H1 (cell line): ENCODE results near the gene APOBEC3F. TPM values are rescaled to one million over a fixed set of nuclear protein-coding genes. Genes with fewer than 3 reads are reported as not detected.

ENCODE experiments used
- CTCF ChIA-PET: fragments of 300-600 bp; sonication (Branson Sonifier 250); formaldehyde crosslinking; loops from one replicate; lab custom pipeline; 2021; ENCODE audit not compliant: partially characterized antibody; lab: Charles Lee
- POLR2A ChIA-PET: fragments of 300-600 bp; sonication (Branson Sonifier 250); formaldehyde crosslinking; loops from one replicate; lab custom pipeline; 2021; ENCODE audit warnings: inconsistent platforms; ENCODE audit not compliant: partially characterized antibody; lab: Charles Lee
- DNase-seq, 2 experiments: peaks; one replicate each; pipeline versions ENCODE4 v3.0.0 to v3.0.0-alpha.2; 2010 to 2022; ENCODE audit warnings: low spot score in 2 of 2, low read depth in 1 of 2, mixed read lengths in 1 of 2
- FAIRE-seq: peaks from 2 replicates; lab custom pipeline; 2011; peaks lifted over from hg19 to GRCh38; lab: Jason Lieb, UNC
- H2AFZ ChIP-seq: 2 replicates; pipeline ENCODE4 v1.8.1; 2012; ENCODE audit warnings: low read length, inconsistent platforms
- H2AK5ac ChIP-seq: 2 replicates; pipeline ENCODE4 v1.6.1; 2013; ENCODE audit warnings: low read depth, low read length
- H2BK120ac ChIP-seq: replicated peaks from 2 replicates; pipeline ENCODE3; 2013; ENCODE audit warnings: low read depth, low read length, inconsistent platforms
- H2BK12ac ChIP-seq: 2 replicates; pipeline ENCODE4 v1.6.1; 2013; ENCODE audit warnings: low read depth, low read length
- H2BK15ac ChIP-seq: 2 replicates; pipeline ENCODE4 v1.6.1; 2013; ENCODE audit warnings: low read length
- H2BK20ac ChIP-seq: 2 replicates; pipeline ENCODE4 v1.6.1; 2013; ENCODE audit warnings: low read length
- H2BK5ac ChIP-seq: 2 replicates; pipeline ENCODE4 v1.6.1; 2013; ENCODE audit warnings: low read depth, low read length
- H3K14ac ChIP-seq: 2 replicates; pipeline ENCODE4 v1.6.1; 2013; ENCODE audit warnings: inconsistent platforms; ENCODE audit not compliant: insufficient read length
- H3K18ac ChIP-seq: 2 replicates; pipeline ENCODE4 v1.6.1; 2013; ENCODE audit warnings: low read length; ENCODE audit errors: extremely low read depth
- H3K23ac ChIP-seq: 2 replicates; pipeline ENCODE4 v1.6.1; 2013; ENCODE audit warnings: inconsistent platforms; ENCODE audit not compliant: insufficient read length
- H3K23me2 ChIP-seq: 2 replicates; pipeline ENCODE4 v1.6.1; 2013; ENCODE audit warnings: low read depth, low read length
- H3K27ac ChIP-seq: 2 replicates; pipeline ENCODE4 v1.6.1; 2011; ENCODE audit warnings: low read depth, low read length, inconsistent platforms
- H3K27me3 ChIP-seq, 4 experiments: replicated peaks in 1 of 4; 1 replicate in 1 of 4; 2 replicates in 3 of 4; pipeline versions ENCODE4 v1.6.1 to v1.8.1; 2011 to 2013; ENCODE audit warnings: low read length in 3 of 4, mild to moderate bottlenecking in 3 of 4, inconsistent platforms in 2 of 4, mixed read lengths in 2 of 4, moderate library complexity in 1 of 4; ENCODE audit not compliant: control insufficient read depth in 3 of 4, insufficient read depth in 3 of 4; ENCODE audit errors: extremely low read depth in 1 of 4
- H3K36me3 ChIP-seq, 4 experiments: 2 replicates each; pipeline versions ENCODE4 v1.6.1 to v1.8.1; 2011 to 2013; ENCODE audit warnings: mild to moderate bottlenecking in 4 of 4, low read length in 3 of 4, moderate library complexity in 2 of 4, control low read depth in 1 of 4, inconsistent platforms in 1 of 4; ENCODE audit not compliant: insufficient read depth in 4 of 4, control insufficient read depth in 2 of 4
- H3K4ac ChIP-seq: replicated peaks from 2 replicates; pipeline ENCODE3; 2013; ENCODE audit warnings: low read length, low read depth, mixed read lengths, inconsistent platforms; ENCODE audit not compliant: insufficient read length
- H3K4me1 ChIP-seq, 4 experiments: replicated peaks in 1 of 4; 1 replicate in 1 of 4; 2 replicates in 3 of 4; pipeline versions ENCODE4 v1.6.1 to v1.8.1; 2011 to 2013; ENCODE audit warnings: low read length in 3 of 4, inconsistent platforms in 2 of 4, mixed read lengths in 1 of 4; ENCODE audit not compliant: insufficient read depth in 4 of 4, control insufficient read depth in 3 of 4
- H3K4me2 ChIP-seq, 2 experiments: 2 replicates each; pipeline versions ENCODE4 v1.6.1 to v1.8.1; 2011 to 2013; ENCODE audit warnings: low read depth in 2 of 2, low read length in 2 of 2, control low read depth in 1 of 2, inconsistent platforms in 1 of 2, mild to moderate bottlenecking in 1 of 2; ENCODE audit not compliant: insufficient read depth in 1 of 2
- H3K4me3 ChIP-seq, 4 experiments: fragments of 200-600, 300-600 bp in 1 of 4; sonication (generic), shearing (Covaris generic), sonication (Bioruptor Twin) in 1 of 4; 2 replicates each; pipeline versions ENCODE4 v1.5.1 to v1.8.1; 2011 to 2016; ENCODE audit warnings: low read length in 4 of 4, low read depth in 3 of 4, control low read depth in 2 of 4, inconsistent platforms in 2 of 4, mild to moderate bottlenecking in 2 of 4, mixed read lengths in 1 of 4, moderate library complexity in 1 of 4; ENCODE audit not compliant: insufficient read depth in 2 of 4; ENCODE audit errors: extremely low read depth in 1 of 4
- H3K56ac ChIP-seq: replicated peaks from 2 replicates; pipeline ENCODE3; 2013; ENCODE audit warnings: low read depth, mild to moderate bottlenecking, mixed read lengths, low read length, inconsistent platforms; ENCODE audit not compliant: insufficient read length
- H3K79me1 ChIP-seq: 2 replicates; pipeline ENCODE4 v1.6.1; 2013; ENCODE audit warnings: low read depth, low read length, control low read depth
- H3K79me2 ChIP-seq, 2 experiments: 2 replicates each; pipeline versions ENCODE4 v1.6.1 to v1.8.1; 2012 to 2013; ENCODE audit warnings: low read length in 2 of 2, mild to moderate bottlenecking in 2 of 2, inconsistent platforms in 1 of 2; ENCODE audit not compliant: insufficient read depth in 2 of 2, control insufficient read depth in 1 of 2
- H3K9ac ChIP-seq, 4 experiments: replicated peaks in 1 of 4; 1 replicate in 1 of 4; 2 replicates in 3 of 4; pipeline versions ENCODE4 v1.6.1 to v1.8.1; 2011 to 2013; ENCODE audit warnings: low read depth in 3 of 4, low read length in 3 of 4, control low read depth in 2 of 4, mild to moderate bottlenecking in 2 of 4, moderate library complexity in 2 of 4, inconsistent platforms in 1 of 4; ENCODE audit errors: extremely low read depth in 1 of 4
- H3K9me3 ChIP-seq, 2 experiments: 2 replicates each; pipeline versions ENCODE4 v1.6.1 to v1.8.1; 2012 to 2013; ENCODE audit warnings: mild to moderate bottlenecking in 2 of 2, moderate library complexity in 2 of 2, control low read depth in 1 of 2, inconsistent platforms in 1 of 2, low read depth in 1 of 2, low read length in 1 of 2, mixed read lengths in 1 of 2; ENCODE audit not compliant: insufficient read depth in 2 of 2
- H4K20me1 ChIP-seq, 2 experiments: replicated peaks in 1 of 2; 2 replicates each; pipeline versions ENCODE3 to v1.8.1; 2011 to 2013; ENCODE audit warnings: inconsistent platforms in 2 of 2, low read length in 2 of 2, mild to moderate bottlenecking in 1 of 2; ENCODE audit not compliant: insufficient read depth in 2 of 2, control insufficient read depth in 1 of 2
- H4K5ac ChIP-seq: 2 replicates; pipeline ENCODE4 v1.6.1; 2013; ENCODE audit warnings: low read length, low read depth, mixed read lengths, inconsistent platforms; ENCODE audit not compliant: insufficient read length
- H4K8ac ChIP-seq: 2 replicates; pipeline ENCODE4 v1.8.0; 2013; ENCODE audit warnings: mild to moderate bottlenecking, moderate library complexity, low read length, inconsistent platforms; ENCODE audit not compliant: insufficient read depth; ENCODE audit errors: extremely low read depth
- H4K91ac ChIP-seq: replicated peaks from 2 replicates; pipeline ENCODE3; 2013; ENCODE audit warnings: low read length, mixed read lengths, inconsistent platforms; ENCODE audit not compliant: insufficient read length
- KDM1A ChIP-seq: fragments of 200-600, 300-600 bp; sonication (generic); IDR thresholded peaks from 2 replicates; pipeline ENCODE4 v1.7.1; 2016; ENCODE audit warnings: mild to moderate bottlenecking, low read length, borderline replicate concordance
- RBBP5 ChIP-seq: IDR thresholded peaks from 2 replicates; pipeline ENCODE4 v1.7.1; 2012; ENCODE audit warnings: low read depth, mild to moderate bottlenecking, inconsistent platforms, low read length, moderate library complexity, borderline replicate concordance
- WGBS, 2 experiments: shearing (Covaris generic) in 1 of 2; methylation state at CpG; one replicate each; pipeline versions ENCODE4 v1.1.6 to v1.1.7; 2013 to 2015; ENCODE audit warnings: low lambda C conversion rate in 2 of 2, mixed read lengths in 2 of 2, inconsistent platforms in 1 of 2, low coverage in 1 of 2, missing lambda C conversion rate in 1 of 2; ENCODE audit not compliant: insufficient replicate concordance in 2 of 2, insufficient coverage in 1 of 2, insufficient read length in 1 of 2; ENCODE audit errors: extremely low coverage in 1 of 2, missing lambda C conversion rate in 1 of 2; 5-methylcytosine and 5-hydroxymethylcytosine counted together
- polyA plus RNA-seq, 7 experiments: library from polyadenylated mRNA; depleted of rRNA in 3 of 7; stranded (reverse) in 5 of 7; unstranded in 2 of 7; fragments of >200 nt in 5 of 7; fragments of 200-250 nt in 2 of 7; gene quantifications; 1 replicate in 5 of 7; 2 replicates in 1 of 7; 4 replicates in 1 of 7; pipeline versions ENCODE4 v1.2.1 to v1.2.3, GENCODE V29; 2011 to 2013; ENCODE audit warnings: missing spikeins in 2 of 7, mixed read lengths in 2 of 7
- total RNA-seq: library from RNA; stranded (reverse); fragmentation: NEBNext Ultra II Directional; extraction: Animal tissue kit (Norgen Biotek cat#: 25700); gene quantifications from 2 replicates; pipeline ENCODE4 v1.2.1, GENCODE V29; 2021

APOBEC3F gene
- total and polyA plus RNA-seq, 2 of the 8 experiments (the other 6 are each of a cell fraction or from before 2014, with no cell fraction given): 4.0 to 7.3 TPM

- Histone ChIP-seq H3K27me3 (peaks cover 0 to 2% (median 0%) of the 10 kb centered on the region in 4 experiments; a peak in 2 of 7 replicates), H4K8ac (peak overlapping the region; percentile 18; the same call in 1 of the 2 replicates), H4K91ac (peak overlapping the region; percentile 29), H3K79me2 (no peaks in the 10 kb centered on the region), H3K4me3 (no peak overlapping the region), H2BK12ac (peak overlapping the region; percentile 85; the same call in 1 of the 2 replicates), H3K36me3 (no peaks in the 10 kb centered on the region), H2AK5ac (peak overlapping the region; percentile 4; the same call in 1 of the 2 replicates), H2AFZ (no peak overlapping the region), H3K4ac (no peak overlapping the region), H3K14ac (no peak overlapping the region), H2BK120ac (peak overlapping the region; percentile 79), H2BK15ac (peak overlapping the region; percentile 3; the same call in 1 of the 2 replicates), H2BK5ac (no peak overlapping the region), H3K27ac (no peak overlapping the region), H4K20me1 (no peaks in the 10 kb centered on the region), H4K5ac (no peak overlapping the region), H3K79me1 (no peaks in the 10 kb centered on the region), H3K4me2 (no peak overlapping the region), H3K23ac (no peak overlapping the region), H3K56ac (no peak overlapping the region), H3K18ac (no peak overlapping the region), H3K9ac (peak overlapping the region in 1 of 4 experiments; percentile 4; a peak in 1 of 7 replicates), H3K4me1 (peaks cover 0 to 22% (median 7%) of the 10 kb centered on the region in 4 experiments; a peak in 5 of 7 replicates), H3K23me2 (no peaks in the 10 kb centered on the region), H2BK20ac (0 out of 2 replicates have a peak overlapping the region, but pooled peaks have one; percentile 16), H3K9me3 (no peaks in the 10 kb centered on the region)
- ChIA-PET POLR2A (no interaction called here), CTCF (interaction anchor here (0.6 kb wide), 1 partner anchor 96 kb away, joined by 3 read pairs; no protein-coding TSS in a partner anchor)
- 90% methylated on average over 3 of the region's 3 CpGs; no CpG with 5 or more reads in 1 of the 2 experiments for WGBS, 2 experiments
- DNase-seq (no peak), FAIRE-seq (no peak)
- TF ChIP-seq KDM1A (peak; percentile 61; the same call in 1 of the 2 replicates), RBBP5 (no peak)
- TF ChIP-seq, all 59 proteins: peak for 1
These were observed 55.3 kb downstream of the APOBEC3F start for GRCh38 chr22:39095971-39096370.
